ENCODE results near the gene ANO9. TPM values are rescaled to one million over a fixed set of nuclear protein-coding genes. Genes with fewer than 3 reads are reported as not detected.

ANO9 gene
- total RNA-seq, 6 donors from 2014 or later = 11.7 to 62.9 (median 18.8) TPM

- Histone ChIP-seq H3K27me3 (peaks cover 0 to 5% (median 1%) of the 10 kb centered on the region in 4 donors), H3K27ac (no peak overlapping the region), H3K4me3 (no peak overlapping the region), H3K4me1 (no peaks in the 10 kb centered on the region), H3K36me3 (no peaks in the 10 kb centered on the region), H3K9me3 (no peaks in the 10 kb centered on the region)
- no peak for TF ChIP-seq POLR2A (IDR thresholded peaks at IDR 0.05)
- no peak for ATAC-seq (ENCODE audit: low FRiP score in 2 of 2)
- DNase-seq = peak in 1 of 2 donors; percentile 69
- WGBS, 2 donors = 87 to 91% methylated on average over 39 to 41 of the region's 41 CpGs
These were observed 66.5 kb downstream of the ANO9 start for GRCh38 chr11:375065-376025.

DNA sequence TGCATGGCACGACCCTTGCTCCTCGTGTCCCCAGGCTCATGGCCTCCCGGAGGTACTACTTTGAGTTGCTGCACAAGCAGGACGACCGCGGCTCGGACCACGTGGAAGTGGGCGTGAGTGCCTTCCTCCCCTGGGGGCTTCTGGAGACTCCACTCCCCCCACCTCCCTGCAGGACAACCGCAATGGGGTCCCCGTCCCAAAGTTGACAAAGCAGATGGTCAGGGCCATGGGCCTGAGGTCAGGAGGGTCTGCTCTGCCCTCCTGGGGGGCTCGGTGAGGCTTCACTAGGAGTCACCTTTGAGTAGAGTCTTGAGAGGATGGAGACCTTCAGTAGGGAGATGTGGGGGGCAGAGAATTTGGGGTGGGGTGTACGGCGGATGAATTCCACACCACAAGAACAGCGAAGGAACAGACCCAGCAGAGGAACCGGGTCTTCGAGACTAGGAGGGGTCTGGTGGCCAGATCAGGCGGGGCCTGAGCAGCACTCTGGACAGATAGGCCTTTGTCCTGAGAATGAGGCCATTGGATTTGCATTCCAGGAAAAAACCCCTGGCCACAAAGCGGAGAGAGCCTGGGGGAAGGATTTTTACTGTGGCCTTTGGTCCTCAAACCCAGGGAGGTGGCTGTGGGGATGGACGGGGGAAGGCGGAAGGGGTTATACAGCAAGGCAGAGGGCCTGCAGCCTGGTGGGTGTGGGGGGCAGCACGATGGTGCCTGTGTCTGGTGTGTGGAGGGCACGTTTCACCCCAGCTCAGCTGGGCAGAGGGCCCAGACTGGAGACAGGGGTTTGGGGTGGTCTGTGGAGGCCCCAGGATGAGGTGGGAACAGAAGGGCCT is 67.9 kb downstream of the ANO9 start:
- no peak for DNase-seq
- Histone ChIP-seq H3K36me3 (no peaks in the 10 kb centered on the region), H3K4me1 (peaks cover 0 to 4% (median under 1%) of the 10 kb centered on the region in 4 donors), H3K4me3 (no peak overlapping the region), H3K27ac (no peak overlapping the region), H3K27me3 (peaks cover 0 to 12% (median 2%) of the 10 kb centered on the region in 4 donors), H3K9me3 (no peaks in the 10 kb centered on the region)
- TF ChIP-seq POLR2AphosphoS5 (IDR thresholded peaks at IDR 0.05) (no peak), POLR2A (IDR thresholded peaks at IDR 0.05) (no peak), CTCF (IDR thresholded peaks at IDR 0.05) (no peak), EP300 (IDR thresholded peaks at IDR 0.05) (no peak)
- ATAC-seq (ENCODE audit: low FRiP score in 2 of 2) = no peak
- 91 to 92% methylated on average over 17 to 23 of the region's 23 CpGs for WGBS, 2 donors

- H3K4me3 ChIP-seq = no peak overlapping the region
- ATAC-seq (ENCODE audit: low FRiP score in 2 of 2) (no peak), DNase-seq (peak in 1 of 2 donors; percentile 75)
- 83 to 90% methylated on average over 37 to 39 of the region's 41 CpGs for WGBS, 2 donors
- H3K36me3 ChIP-seq = no peaks in the 10 kb centered on the region
- H3K9me3 ChIP-seq = no peaks in the 10 kb centered on the region
- TF ChIP-seq POLR2AphosphoS5 (IDR thresholded peaks at IDR 0.05) (no peak), POLR2A (IDR thresholded peaks at IDR 0.05) (no peak), CTCF (IDR thresholded peaks at IDR 0.05) (no peak), EP300 (IDR thresholded peaks at IDR 0.05) (no peak)
- peaks cover 8 to 13% (median 9%) of the 10 kb centered on the region in 4 donors for H3K4me1 ChIP-seq
- peaks cover 0 to 20% (median 8%) of the 10 kb centered on the region in 4 donors for H3K27me3 ChIP-seq
- H3K27ac ChIP-seq = no peak overlapping the region
These were observed 68.7 kb downstream of the ANO9 start for GRCh38 chr11:372809-373715.

GRCh38 chr11:371716-372590 is 69.9 kb downstream of the ANO9 start:
- Histone ChIP-seq H3K9me3 (no peaks in the 10 kb centered on the region), H3K36me3 (no peaks in the 10 kb centered on the region), H3K4me3 (no peak overlapping the region), H3K27me3 (peaks cover 0 to 26% (median 13%) of the 10 kb centered on the region in 4 donors), H3K4me1 (peaks cover 8 to 13% (median 9%) of the 10 kb centered on the region in 4 donors), H3K27ac (no peak overlapping the region)
- DNase-seq = peak in 1 of 2 donors; percentile 72
- peak in 1 of 2 donors; percentile 6 for ATAC-seq (ENCODE audit: low FRiP score in 2 of 2)
- 83 to 85% methylated on average over 14 to 19 of the region's 19 CpGs for WGBS, 2 donors
- TF ChIP-seq POLR2AphosphoS5 (IDR thresholded peaks at IDR 0.05) (no peak), EP300 (IDR thresholded peaks at IDR 0.05) (no peak), CTCF (IDR thresholded peaks at IDR 0.05) (no peak), POLR2A (IDR thresholded peaks at IDR 0.05) (no peak)

All from upper lobe of left lung (tissue), 6 donors.